HG02588 (cell line): ENCODE measurements around the gene KIF18A.

Experiments used
- ATAC-seq: cut with Tn5 transposase; IDR thresholded peaks from one replicate; pipeline ENCODE4 v1.9.1; 2021; ENCODE audit warnings: mild to moderate bottlenecking, moderate library complexity; ENCODE audit not compliant: unreplicated experiment

The KIF18A gene

DNA sequence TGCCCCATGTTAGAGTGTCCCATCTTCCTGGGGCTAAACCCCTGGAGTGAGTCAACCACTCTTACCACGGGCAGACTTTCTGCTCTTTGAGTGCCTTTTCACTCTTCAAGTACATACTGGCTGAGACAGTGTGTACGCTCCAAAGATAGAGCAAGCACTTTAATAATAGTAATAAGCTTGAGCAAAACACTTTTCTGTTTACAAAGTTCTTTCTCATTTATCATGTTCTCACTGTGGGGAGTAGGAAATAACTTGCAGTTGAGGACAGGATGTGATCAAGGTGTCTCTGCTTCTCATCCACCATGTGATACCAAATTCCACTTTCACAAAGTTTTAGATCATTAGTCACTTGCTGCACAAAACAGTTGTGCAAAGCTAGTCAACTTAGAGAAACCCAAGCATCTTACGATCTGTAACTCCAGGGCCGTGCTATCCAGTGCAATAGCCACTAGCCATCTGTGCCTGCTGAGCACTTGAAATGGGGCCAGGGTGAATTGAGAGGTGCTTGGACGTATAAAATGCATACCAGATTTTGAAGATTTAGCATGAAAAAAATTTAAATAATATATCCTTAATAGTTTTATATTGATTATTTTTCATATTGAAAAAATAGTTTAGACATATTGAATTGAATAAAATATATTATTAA, 135.3 kb downstream of the KIF18A start:
- ATAC-seq, result no peak

DNA sequence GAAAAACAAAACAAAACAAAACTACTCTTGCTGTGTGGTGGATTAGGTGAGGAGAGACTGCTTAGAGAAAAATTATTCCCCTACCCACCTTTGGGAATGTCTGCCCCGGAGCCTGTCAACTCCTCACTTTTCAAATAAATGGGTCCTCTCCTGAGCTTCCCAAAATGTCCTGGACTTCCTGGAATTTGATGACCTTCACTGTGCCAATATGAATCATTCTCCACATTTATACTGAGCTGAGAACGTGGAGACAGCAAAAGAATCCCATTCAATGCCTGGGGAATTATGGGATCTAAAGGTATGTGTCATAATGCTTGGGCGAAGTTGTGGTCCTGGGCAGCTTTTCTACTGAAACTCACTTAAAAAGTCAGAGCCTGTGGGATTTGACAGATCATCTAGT, 136.8 kb downstream of the KIF18A start:
- no peak for ATAC-seq
